ENCODE results near the gene EYA2. TPM values are rescaled to one million over a fixed set of nuclear protein-coding genes. Genes with fewer than 3 reads are reported as not detected.

EYA2 gene
- total and polyA plus RNA-seq, 2 experiments from 2014 or later = 0.18 TPM; not detected in 1

GRCh38 chr20:47120346-47120936 lies 225.8 kb downstream of the EYA2 start:
- no peak for DNase-seq
- H2AFZ ChIP-seq = no peak overlapping the region
- peaks cover 21% of the 10 kb centered on the region for H3K4me1 ChIP-seq (ENCODE audit: insufficient read depth)
- H3K27me3 ChIP-seq (replicated peaks; ENCODE audit: insufficient read depth) = no peaks in the 10 kb centered on the region
- in situ Hi-C loops (cut with MboI) = no loop called here
- H3K79me2 ChIP-seq (ENCODE audit: insufficient read depth) = no peaks in the 10 kb centered on the region
- TF ChIP-seq EZH2 (IDR thresholded peaks at IDR 0.05; ENCODE audit: insufficient read depth, poor library complexity, severe bottlenecking) = no peak
- TF ChIP-seq EZH2phosphoT487 (IDR thresholded peaks at IDR 0.05; ENCODE audit: insufficient read depth, low read depth) = no peak
- no peaks in the 10 kb centered on the region for H3K9me2 ChIP-seq (ENCODE audit: insufficient read depth)
- H3F3A ChIP-seq (ENCODE audit: insufficient read depth) = peaks cover 18% of the 10 kb centered on the region
- no peak overlapping the region for H3K4me3 ChIP-seq
- H3K27ac ChIP-seq = no peak overlapping the region
- H3K36me3 ChIP-seq (ENCODE audit: low read depth) = no peaks in the 10 kb centered on the region
- no peak overlapping the region for H3K4me2 ChIP-seq (ENCODE audit: unreplicated experiment)
- H3K9ac ChIP-seq = no peak overlapping the region
- no peaks in the 10 kb centered on the region for H3K9me3 ChIP-seq (ENCODE audit: low read depth)
- H4K20me1 ChIP-seq (ENCODE audit: insufficient read depth) = no peaks in the 10 kb centered on the region
- 80 to 83% methylated on average over 10 of the region's 10 CpGs for WGBS, 2 experiments (ENCODE audit: low coverage in 1 of 2, low lambda C conversion rate in 2 of 2, missing lambda C conversion rate in 2 of 2)

GRCh38 chr20:47122560-47122959 lies 227.9 kb downstream of the EYA2 start:
- no peak overlapping the region for H3K9ac ChIP-seq
- no peaks in the 10 kb centered on the region for H3K79me2 ChIP-seq (ENCODE audit: insufficient read depth)
- H4K20me1 ChIP-seq (ENCODE audit: insufficient read depth) = no peaks in the 10 kb centered on the region
- no peaks in the 10 kb centered on the region for H3K36me3 ChIP-seq (ENCODE audit: low read depth)
- H3K9me2 ChIP-seq (ENCODE audit: insufficient read depth) = no peaks in the 10 kb centered on the region
- 87 to 99% methylated on average over 3 of the region's 3 CpGs for WGBS, 2 experiments (ENCODE audit: low coverage in 1 of 2, low lambda C conversion rate in 2 of 2, missing lambda C conversion rate in 2 of 2)
- H3K4me1 ChIP-seq (ENCODE audit: insufficient read depth) = peaks cover 41% of the 10 kb centered on the region
- no peaks in the 10 kb centered on the region for H3K27me3 ChIP-seq (replicated peaks; ENCODE audit: insufficient read depth)
- no peaks in the 10 kb centered on the region for H3K9me3 ChIP-seq (ENCODE audit: low read depth)
- no peak for DNase-seq
- no peak overlapping the region for H3K4me3 ChIP-seq
- no peak overlapping the region for H3K4me2 ChIP-seq (ENCODE audit: unreplicated experiment)
- H3F3A ChIP-seq (ENCODE audit: insufficient read depth) = peaks cover 38% of the 10 kb centered on the region
- H3K27ac ChIP-seq = no peak overlapping the region
- no peak for TF ChIP-seq EZH2phosphoT487 (IDR thresholded peaks at IDR 0.05; ENCODE audit: insufficient read depth, low read depth)
- TF ChIP-seq EZH2 (IDR thresholded peaks at IDR 0.05; ENCODE audit: insufficient read depth, poor library complexity, severe bottlenecking) = no peak
- H2AFZ ChIP-seq = no peak overlapping the region
- in situ Hi-C loops (cut with MboI) = no loop called here

- WGBS, 2 experiments (ENCODE audit: low coverage in 1 of 2, low lambda C conversion rate in 2 of 2, missing lambda C conversion rate in 2 of 2) = 20 to 22% methylated on average over 3 of the region's 3 CpGs
- peak overlapping the region; percentile 59 for H3K27ac ChIP-seq
- TF ChIP-seq EZH2phosphoT487 (IDR thresholded peaks at IDR 0.05; ENCODE audit: insufficient read depth, low read depth) = no peak
- in situ Hi-C loops (cut with MboI) = no loop called here
- no peaks in the 10 kb centered on the region for H4K20me1 ChIP-seq (ENCODE audit: insufficient read depth)
- H3K4me1 ChIP-seq (ENCODE audit: insufficient read depth) = peaks cover 38% of the 10 kb centered on the region
- no peaks in the 10 kb centered on the region for H3K79me2 ChIP-seq (ENCODE audit: insufficient read depth)
- H2AFZ ChIP-seq = no peak overlapping the region; the same call in 1 of the 2 replicates
- peaks cover 34% of the 10 kb centered on the region for H3F3A ChIP-seq (ENCODE audit: insufficient read depth)
- no peaks in the 10 kb centered on the region for H3K9me3 ChIP-seq (ENCODE audit: low read depth)
- DNase-seq = peak; percentile 32
- H3K27me3 ChIP-seq (replicated peaks; ENCODE audit: insufficient read depth) = no peaks in the 10 kb centered on the region
- no peak overlapping the region for H3K4me3 ChIP-seq
- H3K4me2 ChIP-seq (ENCODE audit: unreplicated experiment) = peak overlapping the region; percentile 57
- H3K9ac ChIP-seq = peak overlapping the region; percentile 43; the same call in 1 of the 2 replicates
- H3K9me2 ChIP-seq (ENCODE audit: insufficient read depth) = no peaks in the 10 kb centered on the region
- H3K36me3 ChIP-seq (ENCODE audit: low read depth) = no peaks in the 10 kb centered on the region
Observed at GRCh38 chr20:47124181-47124717, 229.6 kb downstream of the EYA2 start.

- no peaks in the 10 kb centered on the region for H3K79me2 ChIP-seq (ENCODE audit: insufficient read depth)
- H3K36me3 ChIP-seq (ENCODE audit: low read depth) = no peaks in the 10 kb centered on the region
- H3K9me3 ChIP-seq (ENCODE audit: low read depth) = no peaks in the 10 kb centered on the region
- H3K9ac ChIP-seq = no peak overlapping the region
- no peaks in the 10 kb centered on the region for H3K27me3 ChIP-seq (replicated peaks; ENCODE audit: insufficient read depth)
- no peaks in the 10 kb centered on the region for H4K20me1 ChIP-seq (ENCODE audit: insufficient read depth)
- TF ChIP-seq EZH2 (IDR thresholded peaks at IDR 0.05; ENCODE audit: insufficient read depth, poor library complexity, severe bottlenecking) (no peak), EZH2phosphoT487 (IDR thresholded peaks at IDR 0.05; ENCODE audit: insufficient read depth, low read depth) (no peak)
- in situ Hi-C loops (cut with MboI) = no loop called here
- no peak overlapping the region for H2AFZ ChIP-seq
- no peak for DNase-seq
- peak overlapping the region; percentile 43 for H3K4me2 ChIP-seq (ENCODE audit: unreplicated experiment)
- H3K4me1 ChIP-seq (ENCODE audit: insufficient read depth) = peaks cover 38% of the 10 kb centered on the region
- no peak overlapping the region for H3K4me3 ChIP-seq
- peaks cover 34% of the 10 kb centered on the region for H3F3A ChIP-seq (ENCODE audit: insufficient read depth)
- H3K27ac ChIP-seq = peak overlapping the region; percentile 22; the same call in 1 of the 2 replicates
- H3K9me2 ChIP-seq (ENCODE audit: insufficient read depth) = no peaks in the 10 kb centered on the region
Observed at GRCh38 chr20:47125508-47125757, 230.8 kb downstream of the EYA2 start.

All from GM23248 (cell line).